Choroid plexus epithelial cell (primary cell): Measurements from ENCODE around the gene YARS1.

Experiments used
- DNase-seq: peaks from one replicate; pipeline ENCODE4 v3.0.0-alpha.2; 2010; ENCODE audit warnings: low read depth
- H3K4me3 ChIP-seq: 2 replicates; pipeline ENCODE4 v1.5.1; 2011; ENCODE audit warnings: low read depth, mild to moderate bottlenecking, control low read depth, low read length, moderate library complexity
- TF ChIP-seq, protein P1 (sequence below): conservative IDR thresholded peaks from 2 replicates; pipeline ENCODE4 v1.5.1; 2011; ENCODE audit warnings: low read depth, mild to moderate bottlenecking, control low read depth, inconsistent platforms, low read length, moderate library complexity

Gene YARS1

DNA sequence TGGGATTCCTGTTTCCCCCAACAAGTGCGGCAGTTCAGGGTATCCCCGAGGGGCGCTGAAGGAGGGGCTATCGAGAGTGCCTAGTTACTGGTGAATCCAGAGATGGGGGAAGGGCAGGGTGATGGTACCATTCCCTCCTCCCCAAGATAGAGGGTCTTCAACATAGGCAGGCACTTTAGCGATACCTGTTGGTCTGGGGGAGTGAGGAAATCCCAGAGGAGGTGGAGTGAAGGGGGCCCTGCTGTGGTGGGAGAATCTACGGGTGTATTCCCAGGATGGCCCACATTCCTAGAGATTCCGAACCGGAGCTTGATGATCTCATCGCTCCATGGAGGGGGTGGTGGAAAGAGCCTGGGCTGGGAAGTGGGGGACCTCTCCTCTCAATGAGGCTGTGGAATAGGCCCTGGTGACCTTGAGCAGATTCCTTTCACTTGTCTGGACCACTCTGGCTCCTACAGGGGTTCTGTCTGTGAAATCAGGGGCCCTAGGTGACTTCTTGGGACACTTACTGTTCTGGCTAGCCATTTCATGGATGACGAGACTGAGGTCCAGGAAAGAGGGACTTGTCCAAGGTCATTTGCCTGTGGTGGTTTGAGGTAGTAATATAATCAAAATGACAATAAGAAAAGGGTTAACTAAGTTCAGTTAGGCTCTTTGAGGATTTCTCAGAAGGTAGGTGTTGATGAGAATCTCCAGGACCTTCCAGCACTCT is 61.9 kb downstream of the YARS1 start:
- TF ChIP-seq, protein P1, sequence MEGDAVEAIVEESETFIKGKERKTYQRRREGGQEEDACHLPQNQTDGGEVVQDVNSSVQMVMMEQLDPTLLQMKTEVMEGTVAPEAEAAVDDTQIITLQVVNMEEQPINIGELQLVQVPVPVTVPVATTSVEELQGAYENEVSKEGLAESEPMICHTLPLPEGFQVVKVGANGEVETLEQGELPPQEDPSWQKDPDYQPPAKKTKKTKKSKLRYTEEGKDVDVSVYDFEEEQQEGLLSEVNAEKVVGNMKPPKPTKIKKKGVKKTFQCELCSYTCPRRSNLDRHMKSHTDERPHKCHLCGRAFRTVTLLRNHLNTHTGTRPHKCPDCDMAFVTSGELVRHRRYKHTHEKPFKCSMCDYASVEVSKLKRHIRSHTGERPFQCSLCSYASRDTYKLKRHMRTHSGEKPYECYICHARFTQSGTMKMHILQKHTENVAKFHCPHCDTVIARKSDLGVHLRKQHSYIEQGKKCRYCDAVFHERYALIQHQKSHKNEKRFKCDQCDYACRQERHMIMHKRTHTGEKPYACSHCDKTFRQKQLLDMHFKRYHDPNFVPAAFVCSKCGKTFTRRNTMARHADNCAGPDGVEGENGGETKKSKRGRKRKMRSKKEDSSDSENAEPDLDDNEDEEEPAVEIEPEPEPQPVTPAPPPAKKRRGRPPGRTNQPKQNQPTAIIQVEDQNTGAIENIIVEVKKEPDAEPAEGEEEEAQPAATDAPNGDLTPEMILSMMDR = no peak
- peak overlapping the region; percentile 67 for H3K4me3 ChIP-seq
- DNase-seq = no peak

DNA sequence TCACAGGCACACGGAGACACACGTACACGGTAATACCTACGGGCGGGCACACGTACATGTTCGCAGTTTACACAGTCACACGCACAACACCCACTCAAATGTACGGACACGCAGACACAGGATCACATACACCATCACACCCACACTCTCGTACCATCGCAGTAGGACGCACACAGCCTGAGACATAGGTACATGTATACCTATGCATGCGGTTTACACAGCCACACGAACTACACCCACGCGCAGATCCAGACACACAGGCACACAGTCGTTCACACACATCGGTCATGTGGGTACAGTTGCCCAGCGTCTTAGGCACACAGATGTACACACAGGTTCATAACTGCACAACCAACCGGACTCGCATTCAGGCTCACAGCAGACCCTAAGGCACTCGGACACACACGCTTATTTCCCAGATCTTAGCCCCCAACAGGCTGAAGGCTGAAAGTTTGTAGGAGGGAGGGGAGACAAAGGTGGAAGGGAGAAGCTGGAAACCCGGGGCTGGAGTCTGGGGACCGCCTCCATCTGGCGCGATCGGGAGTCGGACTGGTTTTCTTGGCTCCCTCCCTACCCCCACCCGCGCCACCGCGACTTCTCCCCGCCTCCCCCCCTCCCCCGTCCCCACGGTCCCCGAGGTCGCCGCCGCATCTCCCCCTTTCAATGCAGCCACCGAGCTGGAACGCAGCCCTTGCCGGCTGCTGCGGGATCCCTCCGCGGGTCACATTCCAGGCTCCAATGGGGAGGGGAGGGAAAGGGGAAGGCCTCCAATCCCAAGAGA is 62.7 kb downstream of the YARS1 start:
- no peak for DNase-seq

DNA sequence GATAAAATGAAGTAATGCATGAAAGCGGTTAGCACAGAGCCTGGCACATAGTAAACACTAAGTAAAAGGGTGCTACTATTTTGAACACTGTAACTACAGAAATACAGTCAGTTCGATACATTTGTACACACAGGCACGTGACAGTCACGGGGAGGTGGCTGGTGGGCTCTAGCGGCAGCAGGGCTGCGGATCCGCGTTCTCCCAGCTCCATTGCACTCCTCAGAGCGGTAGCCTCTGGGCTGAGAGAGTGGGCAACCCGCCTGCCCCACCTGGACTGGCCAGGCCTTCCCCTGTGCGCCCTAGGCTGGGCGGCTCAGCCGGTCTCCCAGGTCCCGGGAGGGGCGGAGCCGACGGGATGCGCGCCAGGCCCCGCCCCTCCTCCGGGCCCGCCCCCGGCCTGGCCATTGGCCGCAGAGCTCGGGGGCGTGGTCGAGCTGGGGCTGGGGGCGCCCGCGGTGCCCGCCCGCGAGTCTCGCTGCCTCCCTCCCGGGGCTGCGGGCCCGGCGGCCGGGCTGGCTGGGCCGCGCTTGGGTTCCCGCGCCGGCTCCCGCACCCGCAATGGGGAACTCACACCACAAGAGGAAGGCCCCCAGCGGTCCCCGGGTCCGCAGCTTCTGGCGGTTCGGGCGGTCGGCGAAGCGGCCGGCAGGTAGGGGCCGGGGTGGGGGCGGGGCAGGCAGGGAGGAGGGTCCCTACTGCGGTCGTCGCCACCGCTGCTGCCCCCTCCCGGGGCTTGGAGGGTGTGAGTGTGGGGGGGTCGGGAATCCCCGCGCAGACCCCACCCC is 63.4 kb downstream of the YARS1 start:
- TF ChIP-seq, protein P1 = no peak
- peak; percentile 59 for DNase-seq
- peak overlapping the region; percentile 67 for H3K4me3 ChIP-seq

More for the DNA sequence above, 62.7 kb downstream of the YARS1 start:
- TF ChIP-seq, protein P1 = no peak
- H3K4me3 ChIP-seq = peak overlapping the region; percentile 67

DNA sequence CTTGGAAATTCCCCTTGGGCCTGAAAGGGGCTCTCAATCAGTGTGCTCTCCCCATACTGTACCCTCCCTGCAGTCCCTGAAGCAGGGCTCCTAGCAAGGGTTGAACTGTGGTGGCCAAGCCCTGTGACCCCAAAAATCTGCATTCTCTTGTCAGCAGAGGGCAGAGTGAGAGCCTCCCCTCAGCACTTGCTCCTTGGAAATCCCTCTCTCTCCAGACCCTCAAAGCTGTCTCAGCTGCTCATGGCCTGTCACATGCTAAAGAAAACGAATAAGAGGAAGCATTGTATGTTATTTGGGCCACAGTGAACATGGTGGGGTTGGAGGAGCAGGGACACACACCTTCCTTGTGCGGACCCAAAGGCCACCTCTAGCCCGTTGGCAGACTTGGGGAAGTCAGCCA is 67.4 kb downstream of the YARS1 start:
- no peak overlapping the region for H3K4me3 ChIP-seq
- TF ChIP-seq, protein P1 = no peak
- DNase-seq = no peak

DNA sequence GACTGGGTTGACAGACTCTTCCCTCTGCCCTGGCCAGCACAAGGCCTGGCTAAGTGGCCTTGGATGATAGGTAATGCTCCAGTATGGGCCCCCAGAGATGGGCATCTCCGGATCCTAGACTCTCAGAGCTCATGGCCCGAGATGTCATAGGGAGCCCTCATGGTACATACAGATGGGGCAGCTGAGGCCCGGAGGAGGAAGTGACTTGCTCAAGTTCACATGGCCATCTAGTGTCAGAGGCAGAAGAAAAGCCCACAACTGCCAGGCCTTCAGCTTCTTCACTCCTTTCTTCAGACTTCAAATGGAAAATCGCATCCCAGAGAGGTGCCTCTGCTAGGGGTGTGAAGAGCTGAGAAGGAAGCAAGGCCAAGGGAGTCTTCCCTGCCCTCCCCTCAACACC is 67.8 kb downstream of the YARS1 start:
- no peak overlapping the region for H3K4me3 ChIP-seq
- TF ChIP-seq, protein P1 = no peak
- no peak for DNase-seq

DNA sequence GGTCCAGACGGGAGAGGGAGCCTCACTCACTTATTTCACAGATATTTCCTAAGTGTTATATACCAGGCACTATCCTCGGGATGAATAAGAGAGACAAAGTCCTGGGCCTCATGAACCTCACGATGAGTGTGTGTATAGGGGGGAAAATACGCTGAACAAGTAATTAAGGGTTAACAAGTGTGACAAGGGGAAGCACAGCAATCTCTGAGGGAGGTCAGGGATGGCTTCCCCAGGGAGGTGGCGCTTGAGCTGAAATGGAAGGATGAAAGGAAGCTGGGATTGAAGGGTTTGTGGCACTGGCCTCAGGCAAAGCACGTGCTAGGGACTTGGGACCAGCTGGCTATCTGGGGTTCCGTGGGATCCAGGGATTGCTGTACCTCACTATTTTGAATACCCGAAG is 68.2 kb downstream of the YARS1 start:
- no peak for DNase-seq
- TF ChIP-seq, protein P1 = no peak
- no peak overlapping the region for H3K4me3 ChIP-seq
